Adrenal gland (tissue), 12 donors: Measurements from ENCODE around the gene ATXN7L1. TPM values are rescaled to one million over a fixed set of nuclear protein-coding genes. Genes with fewer than 3 reads are reported as not detected.

Experiments
- DNase-seq, 7 donors: peaks; one replicate each; pipeline ENCODE4 v3.0.0-alpha.2; 2019 to 2020
- H3K27ac ChIP-seq, 5 donors: fragments of 200-600 bp; sonication (generic) in 4 of 5; 1 replicate in 3 of 5; 2 replicates in 2 of 5; pipeline versions ENCODE4 v1.5.1 to v1.8.0; 2016 to 2020; ENCODE audit warnings: mild to moderate bottlenecking in 1 of 5
- H3K27me3 ChIP-seq: fragments of 200-600 bp; 2 replicates; pipeline ENCODE4 v1.8.0; 2021
- H3K36me3 ChIP-seq, 2 donors: fragments of 200-600 bp; replicated peaks in 1 of 2; 1 replicate in 1 of 2; 2 replicates in 1 of 2; pipeline versions ENCODE4 v1.5.1 to v1.8.0; 2018 to 2022
- H3K4me1 ChIP-seq, 2 donors: fragments of 200-600 bp; replicated peaks in 1 of 2; 1 replicate in 1 of 2; 2 replicates in 1 of 2; pipeline versions ENCODE4 v1.5.1 to v1.8.0; 2018 to 2021
- H3K4me3 ChIP-seq, 4 donors: fragments of 200-600 bp; sonication (generic) in 3 of 4; one replicate each; pipeline ENCODE4 v1.5.1; 2016 to 2018
- H3K9me3 ChIP-seq, 3 donors: fragments of 200-600 bp; sonication (generic) in 1 of 3; replicated peaks in 1 of 3; 1 replicate in 2 of 3; 2 replicates in 1 of 3; pipeline versions ENCODE4 v1.5.1 to v1.8.0; 2016 to 2021
- POLR2A ChIP-seq, 2 donors: fragments of 450-650 bp; IDR thresholded peaks; one replicate each; pipeline ENCODE4 v1.6.1; 2017; ENCODE audit warnings: antibody characterized with exemption in 2 of 2, mild to moderate bottlenecking in 2 of 2, moderate library complexity in 1 of 2
- WGBS, 4 donors: extraction: QIAGEN DNeasy Blood & Tissue Kit in 2 of 4; methylation state at CpG; one replicate each; pipeline versions ENCODE4 v1.1.5 to v1.1.7; 2013 to 2017; 5-methylcytosine and 5-hydroxymethylcytosine counted together
- intact Hi-C, 2 donors: fragments of 100-400 bp; cut with DNase I; formaldehyde crosslinking; loops; one replicate each; pipeline versions ENCODE4 v1.14.1 to v1.15.0; 2022 to 2023
- polyA plus RNA-seq, 3 donors: library from polyadenylated mRNA; stranded (reverse); fragments of 200-250 nt in 2 of 3; fragments of 350-450 nt in 1 of 3; fragmentation: Illumina TruSeq in 1 of 3; extraction: RNeasy Lipid Tissue Mini Kit (QIAGEN cat#74804) in 1 of 3; gene quantifications; one replicate each; pipeline ENCODE4 v1.2.3, GENCODE V29; 2013 to 2014
- total RNA-seq, 9 donors: library from RNA; depleted of rRNA in 4 of 9; stranded (reverse); fragments of >200 nt in 4 of 9; fragments of 120-200 nt in 1 of 9; fragmentation: NEBNext Ultra II Directional in 1 of 9; extraction: Animal tissue kit (Norgen Biotek cat#: 25700) in 1 of 9; gene quantifications; one replicate each; pipeline versions ENCODE4 v1.1.0 to v1.2.4, GENCODE V29; 2013 to 2023
- TF ChIP-seq, protein P1 (sequence below), 6 experiments: fragments of 450-650 bp in 4 of 6; fragments of 200-600 bp in 2 of 6; sonication (generic) in 1 of 6; IDR thresholded peaks; 1 replicate in 5 of 6; 2 replicates in 1 of 6; pipeline versions ENCODE4 v1.5.1 to v1.8.0; 2016 to 2021; ENCODE audit warnings: antibody characterized with exemption in 6 of 6, mild to moderate bottlenecking in 2 of 6, moderate library complexity in 1 of 6
- donor health status: healthy with polysubstance abuse.
- donor health status: Bipolar disorder and iron deficiency.
- donor health status: DM: yes; HTN: yes; CAD: no.
- donor health status: DM: no; HTN: no; CAD: no.
- donor health status: DM: no; HTN: no; CAD: no.
- donor health status: DM: yes; HTN: yes; CAD: no.

ATXN7L1 gene
- total and polyA plus RNA-seq, 12 donors = 3.6 to 24.6 (median 9.0) TPM

DNA sequence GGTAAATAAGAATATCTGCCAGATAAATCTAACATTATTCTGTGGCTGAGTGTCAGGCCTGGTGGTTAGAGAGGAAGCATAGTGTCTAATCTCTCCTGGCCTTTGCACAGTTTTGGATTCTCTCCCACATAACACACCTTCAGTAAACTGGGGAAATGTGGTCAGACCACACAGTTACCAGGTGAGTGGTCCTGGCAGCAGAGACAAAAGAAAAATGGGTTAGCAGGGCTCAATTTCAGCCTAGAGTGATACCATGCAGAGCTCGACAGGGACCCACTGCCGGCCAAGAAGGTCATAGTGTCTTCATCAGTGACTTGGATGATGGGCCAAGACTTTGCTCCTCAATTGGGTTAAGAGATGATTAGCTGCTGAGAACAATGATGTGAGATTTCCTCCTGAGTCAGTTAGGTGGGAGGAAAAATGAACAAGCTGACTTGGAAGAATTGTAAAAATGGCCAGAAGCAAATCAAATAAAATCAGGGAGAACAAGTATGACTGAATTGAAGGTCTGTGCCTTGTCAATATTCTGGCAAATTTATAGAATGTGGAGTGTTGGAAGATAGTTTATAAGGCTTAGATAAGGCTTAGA is 225.9 kb downstream of the ATXN7L1 start:
- DNase-seq = no peak
- Histone ChIP-seq H3K4me1 (peaks cover 0 to 19% of the 10 kb centered on the region in 2 donors), H3K9me3 (no peaks in the 10 kb centered on the region), H3K4me3 (no peak overlapping the region), H3K36me3 (no peaks in the 10 kb centered on the region), H3K27me3 (no peaks in the 10 kb centered on the region), H3K27ac (no peak overlapping the region)
- TF ChIP-seq, protein P1, sequence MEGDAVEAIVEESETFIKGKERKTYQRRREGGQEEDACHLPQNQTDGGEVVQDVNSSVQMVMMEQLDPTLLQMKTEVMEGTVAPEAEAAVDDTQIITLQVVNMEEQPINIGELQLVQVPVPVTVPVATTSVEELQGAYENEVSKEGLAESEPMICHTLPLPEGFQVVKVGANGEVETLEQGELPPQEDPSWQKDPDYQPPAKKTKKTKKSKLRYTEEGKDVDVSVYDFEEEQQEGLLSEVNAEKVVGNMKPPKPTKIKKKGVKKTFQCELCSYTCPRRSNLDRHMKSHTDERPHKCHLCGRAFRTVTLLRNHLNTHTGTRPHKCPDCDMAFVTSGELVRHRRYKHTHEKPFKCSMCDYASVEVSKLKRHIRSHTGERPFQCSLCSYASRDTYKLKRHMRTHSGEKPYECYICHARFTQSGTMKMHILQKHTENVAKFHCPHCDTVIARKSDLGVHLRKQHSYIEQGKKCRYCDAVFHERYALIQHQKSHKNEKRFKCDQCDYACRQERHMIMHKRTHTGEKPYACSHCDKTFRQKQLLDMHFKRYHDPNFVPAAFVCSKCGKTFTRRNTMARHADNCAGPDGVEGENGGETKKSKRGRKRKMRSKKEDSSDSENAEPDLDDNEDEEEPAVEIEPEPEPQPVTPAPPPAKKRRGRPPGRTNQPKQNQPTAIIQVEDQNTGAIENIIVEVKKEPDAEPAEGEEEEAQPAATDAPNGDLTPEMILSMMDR (IDR thresholded peaks at IDR 0.05) = no peak
- no peak for TF ChIP-seq POLR2A (IDR thresholded peaks at IDR 0.05)
- intact Hi-C loops = loop anchor here (5.0 to 10.0 kb wide), 7 partner anchors 104 to 394 kb away; partner anchors contain the start of gene ATXN7L1 (in 1 of the 2)
- WGBS, 4 donors = 86 to 97% (median 92%) methylated on average over 2 of the region's 2 CpGs

DNA sequence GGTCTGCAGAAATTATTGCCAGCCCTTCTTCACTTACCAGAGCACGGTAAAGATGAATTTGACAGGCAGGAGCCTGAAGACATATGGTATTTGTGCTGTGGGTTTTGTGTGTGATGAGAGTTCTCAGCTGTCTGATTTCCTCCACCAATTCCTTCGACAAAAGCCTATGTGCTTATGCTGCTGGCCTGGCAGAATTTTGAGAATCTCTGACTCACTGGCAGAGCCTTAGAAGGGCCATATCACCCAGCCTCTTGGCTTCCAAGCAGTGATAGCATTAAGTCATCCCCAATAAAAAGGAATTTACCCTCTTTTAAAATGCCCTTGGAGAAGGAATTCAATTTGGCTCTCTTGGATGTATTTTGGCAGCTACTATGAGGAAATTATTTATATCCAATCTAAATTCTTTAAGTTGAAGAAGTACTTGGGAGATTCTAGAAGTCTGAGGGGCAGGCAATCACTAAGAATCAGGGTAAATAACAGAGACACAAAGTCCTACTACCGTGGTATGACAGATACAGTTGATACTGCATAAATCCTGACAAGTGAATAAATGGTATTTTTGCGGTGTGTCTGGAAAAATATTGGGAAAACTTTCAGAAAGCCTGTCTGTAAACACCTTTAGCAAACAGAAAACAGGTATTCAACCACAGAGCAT is 226.5 kb downstream of the ATXN7L1 start:
- intact Hi-C loops = loop anchor here (5.0 to 10.0 kb wide), 7 partner anchors 105 to 395 kb away; partner anchors contain the start of gene ATXN7L1 (in 1 of the 2)
- Histone ChIP-seq H3K4me1 (peaks cover 0 to 19% of the 10 kb centered on the region in 2 donors), H3K27me3 (no peaks in the 10 kb centered on the region), H3K9me3 (no peaks in the 10 kb centered on the region), H3K27ac (no peak overlapping the region), H3K4me3 (no peak overlapping the region), H3K36me3 (no peaks in the 10 kb centered on the region)
- WGBS, 4 donors = 72 to 84% (median 79%) methylated on average over 4 of the region's 4 CpGs
- no peak for TF ChIP-seq POLR2A (IDR thresholded peaks at IDR 0.05)
- TF ChIP-seq, protein P1 (IDR thresholded peaks at IDR 0.05) = no peak
- DNase-seq = peak in 1 of 7 donors; percentile 29

DNA sequence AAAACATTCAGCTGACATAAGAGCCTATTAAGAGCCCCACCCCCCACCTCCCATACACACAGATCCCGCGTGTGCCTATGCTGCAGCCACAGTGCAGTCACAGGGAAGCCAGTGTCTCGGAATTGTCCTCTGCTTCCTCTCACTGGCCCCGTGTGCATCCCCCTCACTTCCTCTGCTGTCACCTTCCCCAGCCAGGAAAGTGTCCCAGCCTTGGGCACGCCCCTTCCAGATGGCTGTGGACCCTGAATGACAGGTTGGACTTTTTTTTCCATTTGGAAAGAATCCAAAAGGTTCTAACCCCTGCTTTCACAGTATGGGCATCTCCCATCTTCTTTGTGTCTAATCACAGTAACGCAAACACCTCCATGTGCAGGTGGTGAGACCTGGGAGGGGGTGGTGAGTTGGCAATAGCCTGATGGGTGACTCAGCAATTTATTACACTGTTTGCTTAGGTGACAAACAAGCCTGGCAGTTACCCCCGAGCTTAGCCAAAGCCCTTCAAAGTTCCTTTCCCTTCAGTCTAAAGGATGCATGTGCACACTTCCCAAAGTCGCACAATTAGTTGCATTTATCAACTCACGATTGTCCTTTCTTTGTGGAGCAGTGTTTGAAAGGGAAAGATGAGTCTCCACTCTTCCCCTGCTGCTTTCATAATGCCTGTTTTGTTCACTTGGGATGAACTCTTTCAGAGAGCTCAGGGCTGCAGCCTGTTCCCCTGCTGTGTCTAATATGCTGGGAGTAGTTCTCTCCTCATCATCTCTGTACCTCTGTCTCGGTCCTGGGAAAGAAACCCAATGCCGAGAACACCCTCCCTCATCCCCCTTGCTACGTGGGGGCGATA is 227.6 kb downstream of the ATXN7L1 start:
- TF ChIP-seq, protein P1 (IDR thresholded peaks at IDR 0.05) = no peak
- TF ChIP-seq POLR2A (IDR thresholded peaks at IDR 0.05) = no peak
- WGBS, 4 donors = 72 to 78% (median 75%) methylated on average over 10 to 13 of the region's 13 CpGs

DNA sequence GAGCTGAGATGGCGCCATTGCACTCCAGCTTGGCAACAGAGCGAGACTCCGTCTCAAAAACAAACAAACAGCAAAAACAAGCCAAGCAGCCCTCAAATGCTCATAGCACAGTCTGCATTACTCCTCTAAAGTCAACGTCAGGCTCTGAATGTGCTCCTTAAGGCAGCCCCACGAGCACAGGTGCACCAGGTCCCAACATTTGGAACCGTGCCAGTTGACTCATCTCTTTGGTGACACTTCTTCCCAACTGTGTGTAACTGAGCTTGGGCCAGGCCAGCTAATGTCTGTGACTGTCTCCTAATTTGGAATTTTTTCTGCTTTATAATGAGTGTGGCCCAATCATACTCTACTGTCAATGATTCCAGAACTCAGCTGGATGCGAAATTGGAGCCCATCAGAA is 228.8 kb downstream of the ATXN7L1 start:
- Histone ChIP-seq H3K36me3 (no peaks in the 10 kb centered on the region), H3K9me3 (no peaks in the 10 kb centered on the region), H3K27me3 (no peaks in the 10 kb centered on the region), H3K4me3 (no peak overlapping the region), H3K27ac (no peak overlapping the region), H3K4me1 (peaks cover 0 to 19% of the 10 kb centered on the region in 2 donors)
- no peak for DNase-seq
- intact Hi-C loops = no loop called here
- 87 to 92% (median 88%) methylated on average over 7 of the region's 7 CpGs for WGBS, 4 donors
- TF ChIP-seq, protein P1 (IDR thresholded peaks at IDR 0.05) = no peak
- no peak for TF ChIP-seq POLR2A (IDR thresholded peaks at IDR 0.05)

More for the DNA sequence above, 227.6 kb downstream of the ATXN7L1 start:
- no peaks in the 10 kb centered on the region for H3K36me3 ChIP-seq
- no peak overlapping the region for H3K4me3 ChIP-seq
- H3K4me1 ChIP-seq = peaks cover 0 to 19% of the 10 kb centered on the region in 2 donors
- H3K27ac ChIP-seq = no peak overlapping the region
- DNase-seq = no peak
- no peaks in the 10 kb centered on the region for H3K27me3 ChIP-seq
- intact Hi-C loops = no loop called here
- no peaks in the 10 kb centered on the region for H3K9me3 ChIP-seq
